Measurements from ENCODE around the gene INPP4B. TPM values are rescaled to one million over a fixed set of nuclear protein-coding genes. Genes with fewer than 3 reads are reported as not detected.

INPP4B gene
- total and polyA plus RNA-seq, 7 experiments from 2014 or later, result 52.8 to 77.5 (median 64.2) TPM

DNA sequence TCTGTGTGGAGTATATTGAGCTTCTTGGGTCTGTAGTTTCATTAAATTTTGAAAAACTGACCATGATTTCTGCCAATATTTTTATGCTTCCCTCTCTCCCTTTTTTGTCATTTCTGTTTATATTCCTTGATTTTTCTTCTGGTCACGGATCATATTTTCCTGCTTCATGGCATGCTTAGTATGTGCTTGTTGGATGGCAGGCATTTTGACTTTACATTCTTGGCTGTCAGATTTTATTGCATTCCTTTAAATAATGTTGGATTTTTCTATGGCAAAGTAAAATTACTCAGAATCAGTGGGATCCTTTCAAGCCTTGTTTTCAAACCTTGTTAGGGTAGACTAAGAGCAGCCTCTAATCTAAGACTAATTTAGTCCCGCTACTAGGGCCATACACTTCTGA, 677.9 kb downstream of the INPP4B start:
- Mint-ChIP-seq H3K27me3 (no peaks in the 10 kb centered on the region), H3K4me3 (no peak overlapping the region), H3K4me1 (peaks cover 2 to 51% (median 28%) of the 10 kb centered on the region in 7 donors), H3K27ac (peak overlapping the region in 5 of 9 donors; percentile 23 to 71 (median 49)), H3K9me3 (no peaks in the 10 kb centered on the region), H3K36me3 (peaks cover 10 to 74% (median 42%) of the 10 kb centered on the region in 5 donors)
- CTCF ChIA-PET, result no interaction called here
- Histone ChIP-seq H3K36me3 (ENCODE audit: control insufficient read depth in 2 of 3, insufficient read depth in 3 of 3, low read length in 3 of 3) (peaks cover 3 to 24% (median 11%) of the 10 kb centered on the region in 3 experiments), H3K27me3 (ENCODE audit: control insufficient read depth in 2 of 2, insufficient read depth in 2 of 2, low read length in 2 of 2) (no peaks in the 10 kb centered on the region), H3K4me3 (ENCODE audit: low read length) (no peak overlapping the region), H3K9me3 (ENCODE audit: control insufficient read depth in 2 of 3, low read length in 3 of 3) (no peaks in the 10 kb centered on the region), H3K27ac (ENCODE audit: low read depth, low read length) (no peak overlapping the region), H3K4me1 (ENCODE audit: control insufficient read depth in 2 of 2, insufficient read depth in 2 of 2, low read length in 2 of 2) (no peaks in the 10 kb centered on the region)
- intact Hi-C loops (cut with micrococcal nuclease), result no loop called here
- ATAC-seq, result no peak
- POLR2A ChIA-PET, result interaction anchor here (0.6 kb wide), 1 partner anchor 88 kb away, joined by 3 read pairs; no protein-coding TSS in a partner anchor
- no peak for DNase-seq

GRCh38 chr4:142164767-142165500, 681.2 kb downstream of the INPP4B start:
- peaks cover 13 to 75% (median 37%) of the 10 kb centered on the region in 5 donors for H3K36me3 Mint-ChIP-seq

GRCh38 chr4:142161086-142161485, 685.0 kb downstream of the INPP4B start:
- H3K9me3 Mint-ChIP-seq, result no peaks in the 10 kb centered on the region
- Histone ChIP-seq H3K4me3 (ENCODE audit: low read length) (no peak overlapping the region), H3K36me3 (ENCODE audit: control insufficient read depth in 2 of 3, insufficient read depth in 3 of 3, low read length in 3 of 3) (peaks cover 6 to 28% (median 12%) of the 10 kb centered on the region in 3 experiments), H3K9me3 (ENCODE audit: control insufficient read depth in 2 of 3, low read length in 3 of 3) (no peaks in the 10 kb centered on the region), H3K27ac (ENCODE audit: low read depth, low read length) (no peak overlapping the region), H3K27me3 (ENCODE audit: control insufficient read depth in 2 of 2, insufficient read depth in 2 of 2, low read length in 2 of 2) (no peaks in the 10 kb centered on the region), H3K4me1 (ENCODE audit: control insufficient read depth in 2 of 2, insufficient read depth in 2 of 2, low read length in 2 of 2) (no peaks in the 10 kb centered on the region)
- H3K27ac Mint-ChIP-seq, result peak overlapping the region in 2 of 9 donors; percentile 43 to 61
- ChIA-PET CTCF (no interaction called here), POLR2A (no interaction called here)
- no peaks in the 10 kb centered on the region for H3K27me3 Mint-ChIP-seq
- H3K36me3 Mint-ChIP-seq, result peaks cover 16 to 75% (median 45%) of the 10 kb centered on the region in 5 donors
- ATAC-seq (no peak), DNase-seq (no peak)
- no peak overlapping the region for H3K4me3 Mint-ChIP-seq
- H3K4me1 Mint-ChIP-seq, result peaks cover 2 to 49% (median 24%) of the 10 kb centered on the region in 7 donors
- intact Hi-C loops (cut with micrococcal nuclease), result no loop called here

More at GRCh38 chr4:142164767-142165500, 681.2 kb downstream of the INPP4B start:
- no peaks in the 10 kb centered on the region for H3K9me3 Mint-ChIP-seq
- H3K27me3 Mint-ChIP-seq, result no peaks in the 10 kb centered on the region
- Histone ChIP-seq H3K9me3 (ENCODE audit: control insufficient read depth in 2 of 3, low read length in 3 of 3) (no peaks in the 10 kb centered on the region), H3K36me3 (ENCODE audit: control insufficient read depth in 2 of 3, insufficient read depth in 3 of 3, low read length in 3 of 3) (peaks cover 6 to 16% (median 11%) of the 10 kb centered on the region in 3 experiments), H3K27ac (ENCODE audit: low read depth, low read length) (no peak overlapping the region), H3K4me1 (ENCODE audit: control insufficient read depth in 2 of 2, insufficient read depth in 2 of 2, low read length in 2 of 2) (no peaks in the 10 kb centered on the region), H3K4me3 (ENCODE audit: low read length) (no peak overlapping the region), H3K27me3 (ENCODE audit: control insufficient read depth in 2 of 2, insufficient read depth in 2 of 2, low read length in 2 of 2) (no peaks in the 10 kb centered on the region)
- DNase-seq (no peak), ATAC-seq (no peak)
- peak overlapping the region in 5 of 9 donors; percentile 4 to 53 (median 12) for H3K27ac Mint-ChIP-seq
- ChIA-PET POLR2A (no interaction called here), CTCF (no interaction called here)
- no peak overlapping the region for H3K4me3 Mint-ChIP-seq
- peaks cover 2 to 58% (median 32%) of the 10 kb centered on the region in 7 donors for H3K4me1 Mint-ChIP-seq
- intact Hi-C loops (cut with micrococcal nuclease), result loop anchor here in 1 of 2 donors (2.0 kb wide), 1 partner anchor 14 kb away; no protein-coding TSS in a partner anchor

DNA sequence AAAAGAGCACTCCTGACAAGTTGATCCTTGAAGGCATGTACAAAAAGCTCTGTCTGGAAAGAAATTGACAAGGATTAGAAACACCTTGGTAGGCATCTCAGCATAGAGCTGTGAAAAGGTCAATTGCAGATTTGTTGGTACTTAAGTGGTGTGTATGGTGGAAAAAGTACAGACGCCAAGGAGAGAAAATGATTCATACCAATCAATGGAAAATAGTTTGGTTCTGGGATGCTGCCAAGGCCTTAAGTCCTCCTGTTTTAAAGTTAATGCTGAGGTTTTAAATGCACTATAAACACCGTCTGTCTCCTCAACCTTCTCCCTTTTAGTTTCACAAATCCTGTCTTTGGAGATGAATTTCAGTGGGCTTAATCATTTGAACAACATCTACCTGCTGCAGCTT, 685.6 kb downstream of the INPP4B start:
- no peaks in the 10 kb centered on the region for H3K9me3 Mint-ChIP-seq
- H3K36me3 Mint-ChIP-seq, result peaks cover 16 to 74% (median 49%) of the 10 kb centered on the region in 5 donors
- Histone ChIP-seq H3K4me1 (ENCODE audit: control insufficient read depth in 2 of 2, insufficient read depth in 2 of 2, low read length in 2 of 2) (no peaks in the 10 kb centered on the region), H3K36me3 (ENCODE audit: control insufficient read depth in 2 of 3, insufficient read depth in 3 of 3, low read length in 3 of 3) (peaks cover 6 to 28% (median 12%) of the 10 kb centered on the region in 3 experiments), H3K9me3 (ENCODE audit: control insufficient read depth in 2 of 3, low read length in 3 of 3) (no peaks in the 10 kb centered on the region), H3K4me3 (ENCODE audit: low read length) (no peak overlapping the region), H3K27ac (ENCODE audit: low read depth, low read length) (no peak overlapping the region), H3K27me3 (ENCODE audit: control insufficient read depth in 2 of 2, insufficient read depth in 2 of 2, low read length in 2 of 2) (no peaks in the 10 kb centered on the region)
- peak overlapping the region in 5 of 9 donors; percentile 43 to 65 (median 56) for H3K27ac Mint-ChIP-seq
- ATAC-seq (no peak), DNase-seq (no peak)
- H3K4me1 Mint-ChIP-seq, result peaks cover 2 to 46% (median 21%) of the 10 kb centered on the region in 7 donors
- intact Hi-C loops (cut with micrococcal nuclease), result no loop called here
- no peaks in the 10 kb centered on the region for H3K27me3 Mint-ChIP-seq
- POLR2A ChIA-PET, result interaction anchor here (0.6 kb wide), 2 partner anchors 189 to 400 kb away, joined by 3 to 4 read pairs; no protein-coding TSS in a partner anchor
- no peak overlapping the region for H3K4me3 Mint-ChIP-seq
- CTCF ChIA-PET, result no interaction called here

DNA sequence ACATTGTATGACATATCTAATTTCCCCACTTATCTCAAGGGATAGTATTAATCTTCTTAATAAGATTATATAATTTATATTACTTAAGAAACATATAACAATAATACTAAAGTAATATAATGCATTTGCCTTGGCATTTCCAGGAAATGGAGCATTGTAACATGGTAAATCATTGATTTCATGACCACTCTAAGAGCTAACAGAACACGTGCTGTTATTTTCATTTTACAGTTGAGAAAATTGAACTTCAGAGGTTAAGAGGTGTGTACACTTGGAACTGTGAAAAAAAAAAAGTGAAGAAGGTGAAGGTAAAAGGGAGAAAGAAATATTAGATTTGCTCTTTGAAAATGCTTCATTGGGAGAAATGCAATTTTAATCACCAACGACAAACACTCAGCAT, 687.1 kb downstream of the INPP4B start:
- intact Hi-C loops (cut with micrococcal nuclease), result no loop called here
- H3K27me3 ChIP-seq (ENCODE audit: control insufficient read depth in 2 of 2, insufficient read depth in 2 of 2, low read length in 2 of 2), result no peaks in the 10 kb centered on the region
- ChIA-PET CTCF (no interaction called here), POLR2A (interaction anchor here (0.6 kb wide), 1 partner anchor 125 kb away, joined by 3 read pairs; no protein-coding TSS in a partner anchor)
- H3K36me3 ChIP-seq (ENCODE audit: control insufficient read depth in 2 of 3, insufficient read depth in 3 of 3, low read length in 3 of 3), result peaks cover 6 to 28% (median 8%) of the 10 kb centered on the region in 3 experiments
- DNase-seq (no peak), ATAC-seq (no peak)
- H3K27me3 Mint-ChIP-seq, result no peaks in the 10 kb centered on the region
- no peaks in the 10 kb centered on the region for H3K9me3 ChIP-seq (ENCODE audit: control insufficient read depth in 2 of 3, low read length in 3 of 3)
- no peak overlapping the region for H3K27ac Mint-ChIP-seq
- H3K36me3 Mint-ChIP-seq, result peaks cover 16 to 76% (median 50%) of the 10 kb centered on the region in 5 donors
- no peak overlapping the region for H3K27ac ChIP-seq (ENCODE audit: low read depth, low read length)
- no peaks in the 10 kb centered on the region for H3K4me1 ChIP-seq (ENCODE audit: control insufficient read depth in 2 of 2, insufficient read depth in 2 of 2, low read length in 2 of 2)
- no peak overlapping the region for H3K4me3 ChIP-seq (ENCODE audit: low read length)
- no peaks in the 10 kb centered on the region for H3K9me3 Mint-ChIP-seq
- no peak overlapping the region for H3K4me3 Mint-ChIP-seq
- peaks cover 0 to 40% (median 19%) of the 10 kb centered on the region in 7 donors for H3K4me1 Mint-ChIP-seq

GRCh38 chr4:142156256-142156655, 689.8 kb downstream of the INPP4B start:
- peaks cover 6 to 25% (median 8%) of the 10 kb centered on the region in 3 experiments for H3K36me3 ChIP-seq (ENCODE audit: control insufficient read depth in 2 of 3, insufficient read depth in 3 of 3, low read length in 3 of 3)
- peaks cover 12 to 67% (median 52%) of the 10 kb centered on the region in 5 donors for H3K36me3 Mint-ChIP-seq

More at GRCh38 chr4:142156256-142156655, 689.8 kb downstream of the INPP4B start:
- H3K9me3 ChIP-seq (ENCODE audit: control insufficient read depth in 2 of 3, low read length in 3 of 3), result no peaks in the 10 kb centered on the region
- no peak overlapping the region for H3K4me3 ChIP-seq (ENCODE audit: low read length)
- POLR2A ChIA-PET, result no interaction called here
- no peak overlapping the region for H3K27ac ChIP-seq (ENCODE audit: low read depth, low read length)
- intact Hi-C loops (cut with micrococcal nuclease), result no loop called here
- CTCF ChIA-PET, result no interaction called here
- peak overlapping the region in 3 of 9 donors; percentile 11 to 77 (median 25) for H3K27ac Mint-ChIP-seq
- no peaks in the 10 kb centered on the region for H3K27me3 ChIP-seq (ENCODE audit: control insufficient read depth in 2 of 2, insufficient read depth in 2 of 2, low read length in 2 of 2)
- ATAC-seq, result no peak
- no peak overlapping the region for H3K4me3 Mint-ChIP-seq
- H3K27me3 Mint-ChIP-seq, result no peaks in the 10 kb centered on the region
- no peaks in the 10 kb centered on the region for H3K4me1 ChIP-seq (ENCODE audit: control insufficient read depth in 2 of 2, insufficient read depth in 2 of 2, low read length in 2 of 2)
- peaks cover 0 to 36% (median 22%) of the 10 kb centered on the region in 7 donors for H3K4me1 Mint-ChIP-seq
- DNase-seq, result no peak
- no peaks in the 10 kb centered on the region for H3K9me3 Mint-ChIP-seq
